OCI-LY3 (cell line): ENCODE data around the gene CTNND2.

Experiments
- EZH2phosphoT487 ChIP-seq: fragments of 200-600 bp; shearing (Covaris generic); IDR thresholded peaks from 2 replicates; pipeline ENCODE4 v1.6.1; 2018; ENCODE audit warnings: antibody characterized with exemption, mixed run types, low read depth
- TF ChIP-seq, protein P1 (sequence below): fragments of 200-600, 300-600 bp; sonication (generic); IDR thresholded peaks from 2 replicates; pipeline ENCODE4 v1.5.1; 2014; ENCODE audit warnings: antibody characterized with exemption, low read length, low read depth

GRCh38 chr5:10975945-10976344 lies 928.3 kb downstream of the CTNND2 start:
- TF ChIP-seq, protein P1, sequence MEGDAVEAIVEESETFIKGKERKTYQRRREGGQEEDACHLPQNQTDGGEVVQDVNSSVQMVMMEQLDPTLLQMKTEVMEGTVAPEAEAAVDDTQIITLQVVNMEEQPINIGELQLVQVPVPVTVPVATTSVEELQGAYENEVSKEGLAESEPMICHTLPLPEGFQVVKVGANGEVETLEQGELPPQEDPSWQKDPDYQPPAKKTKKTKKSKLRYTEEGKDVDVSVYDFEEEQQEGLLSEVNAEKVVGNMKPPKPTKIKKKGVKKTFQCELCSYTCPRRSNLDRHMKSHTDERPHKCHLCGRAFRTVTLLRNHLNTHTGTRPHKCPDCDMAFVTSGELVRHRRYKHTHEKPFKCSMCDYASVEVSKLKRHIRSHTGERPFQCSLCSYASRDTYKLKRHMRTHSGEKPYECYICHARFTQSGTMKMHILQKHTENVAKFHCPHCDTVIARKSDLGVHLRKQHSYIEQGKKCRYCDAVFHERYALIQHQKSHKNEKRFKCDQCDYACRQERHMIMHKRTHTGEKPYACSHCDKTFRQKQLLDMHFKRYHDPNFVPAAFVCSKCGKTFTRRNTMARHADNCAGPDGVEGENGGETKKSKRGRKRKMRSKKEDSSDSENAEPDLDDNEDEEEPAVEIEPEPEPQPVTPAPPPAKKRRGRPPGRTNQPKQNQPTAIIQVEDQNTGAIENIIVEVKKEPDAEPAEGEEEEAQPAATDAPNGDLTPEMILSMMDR, result no peak
- no peak for TF ChIP-seq EZH2phosphoT487
